ENCODE results near the gene STAB1. TPM values are rescaled to one million over a fixed set of nuclear protein-coding genes. Genes with fewer than 3 reads are reported as not detected.

STAB1 gene
- total RNA-seq, 4 donors from 2014 or later, result 101 to 127 (median 118) TPM

DNA sequence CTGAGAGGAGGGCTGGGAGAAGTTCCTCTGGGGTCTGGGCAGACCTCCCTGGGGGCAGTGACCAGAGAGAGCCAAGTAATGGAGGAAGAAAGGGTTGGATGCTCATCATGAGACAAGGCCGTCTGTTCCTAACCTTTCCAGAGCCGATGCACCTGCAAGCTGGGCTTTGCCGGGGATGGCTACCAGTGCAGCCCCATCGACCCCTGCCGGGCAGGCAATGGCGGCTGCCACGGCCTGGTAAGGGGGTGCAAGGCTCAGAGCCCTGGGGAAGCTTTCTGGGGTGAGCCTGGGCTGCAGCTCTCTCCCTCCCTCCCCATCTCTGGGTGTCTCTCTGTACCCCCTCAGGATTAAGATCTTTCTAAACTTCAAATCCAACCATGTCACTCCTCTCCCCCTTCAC lies 16.4 kb downstream of the STAB1 start:
- Histone ChIP-seq H3K36me3 (peaks cover 0 to 49% (median 17%) of the 10 kb centered on the region in 4 donors), H3K27me3 (no peaks in the 10 kb centered on the region), H3K27ac (replicated peaks in 1 of 4) (no peak overlapping the region), H3K4me1 (peaks cover 0 to 4% (median 0%) of the 10 kb centered on the region in 4 donors), H3K9me3 (no peaks in the 10 kb centered on the region), H3K4me3 (no peak overlapping the region)
- TF ChIP-seq, protein P1, sequence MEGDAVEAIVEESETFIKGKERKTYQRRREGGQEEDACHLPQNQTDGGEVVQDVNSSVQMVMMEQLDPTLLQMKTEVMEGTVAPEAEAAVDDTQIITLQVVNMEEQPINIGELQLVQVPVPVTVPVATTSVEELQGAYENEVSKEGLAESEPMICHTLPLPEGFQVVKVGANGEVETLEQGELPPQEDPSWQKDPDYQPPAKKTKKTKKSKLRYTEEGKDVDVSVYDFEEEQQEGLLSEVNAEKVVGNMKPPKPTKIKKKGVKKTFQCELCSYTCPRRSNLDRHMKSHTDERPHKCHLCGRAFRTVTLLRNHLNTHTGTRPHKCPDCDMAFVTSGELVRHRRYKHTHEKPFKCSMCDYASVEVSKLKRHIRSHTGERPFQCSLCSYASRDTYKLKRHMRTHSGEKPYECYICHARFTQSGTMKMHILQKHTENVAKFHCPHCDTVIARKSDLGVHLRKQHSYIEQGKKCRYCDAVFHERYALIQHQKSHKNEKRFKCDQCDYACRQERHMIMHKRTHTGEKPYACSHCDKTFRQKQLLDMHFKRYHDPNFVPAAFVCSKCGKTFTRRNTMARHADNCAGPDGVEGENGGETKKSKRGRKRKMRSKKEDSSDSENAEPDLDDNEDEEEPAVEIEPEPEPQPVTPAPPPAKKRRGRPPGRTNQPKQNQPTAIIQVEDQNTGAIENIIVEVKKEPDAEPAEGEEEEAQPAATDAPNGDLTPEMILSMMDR (IDR thresholded peaks at IDR 0.05), result no peak
- TF ChIP-seq EP300 (IDR thresholded peaks at IDR 0.05), result no peak
- TF ChIP-seq POLR2AphosphoS5 (IDR thresholded peaks at IDR 0.05), result no peak
- TF ChIP-seq POLR2A (IDR thresholded peaks at IDR 0.05; ENCODE audit: low read depth), result no peak
- intact Hi-C loops (cut with DNase I), result no loop called here
- no peak for DNase-seq (ENCODE audit: extremely low spot score)
- 94% methylated on average over 7 of the region's 7 CpGs for WGBS

DNA sequence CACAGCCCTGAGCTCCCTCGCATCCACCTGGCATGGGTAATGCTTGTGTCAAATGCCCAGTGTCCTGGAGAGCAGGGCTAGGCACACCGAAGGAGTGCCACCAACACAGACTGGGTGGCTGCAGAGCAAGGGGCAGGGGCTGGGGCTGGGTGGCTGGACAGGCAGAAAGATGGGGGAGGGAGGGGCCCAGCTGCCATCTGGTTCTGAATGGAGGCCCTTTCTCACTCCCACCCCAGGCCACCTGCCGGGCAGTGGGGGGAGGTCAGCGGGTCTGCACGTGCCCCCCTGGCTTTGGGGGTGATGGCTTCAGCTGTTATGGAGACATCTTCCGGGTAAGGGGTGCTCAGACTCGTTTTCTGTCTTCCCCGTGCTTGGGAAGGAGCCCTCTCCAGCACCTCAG lies 17.0 kb downstream of the STAB1 start:
- Histone ChIP-seq H3K27me3 (no peaks in the 10 kb centered on the region), H3K27ac (replicated peaks in 1 of 4) (no peak overlapping the region), H3K9me3 (no peaks in the 10 kb centered on the region), H3K4me1 (peaks cover 0 to 4% (median 0%) of the 10 kb centered on the region in 4 donors), H3K4me3 (no peak overlapping the region), H3K36me3 (peaks cover 0 to 51% (median 20%) of the 10 kb centered on the region in 4 donors)
- WGBS, result 67% methylated on average over 7 of the region's 8 CpGs
- no peak for DNase-seq (ENCODE audit: extremely low spot score)
- intact Hi-C loops (cut with DNase I), result no loop called here
- no peak for TF ChIP-seq EP300 (IDR thresholded peaks at IDR 0.05)
- TF ChIP-seq POLR2A (IDR thresholded peaks at IDR 0.05; ENCODE audit: low read depth), result no peak
- no peak for TF ChIP-seq POLR2AphosphoS5 (IDR thresholded peaks at IDR 0.05)
- TF ChIP-seq, protein P1 (IDR thresholded peaks at IDR 0.05), result no peak

DNA sequence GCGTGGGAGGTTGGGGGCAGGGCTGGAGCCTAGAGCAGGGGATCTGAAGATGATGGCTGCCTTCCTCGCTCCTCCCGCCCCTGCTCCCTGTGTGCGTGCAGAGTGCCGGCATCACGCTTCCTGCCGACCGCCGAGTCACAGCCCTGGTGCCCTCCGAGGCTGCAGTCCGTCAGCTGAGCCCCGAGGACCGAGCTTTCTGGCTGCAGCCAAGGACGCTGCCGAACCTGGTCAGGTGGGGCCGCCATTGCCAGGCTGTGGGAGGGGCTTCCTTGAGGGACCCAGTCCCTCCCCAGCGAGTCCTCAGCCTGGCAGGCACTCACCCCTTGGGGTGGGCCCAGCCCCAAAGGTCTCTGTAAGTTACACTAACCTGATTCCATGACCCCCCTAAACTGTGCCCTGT lies 17.6 kb downstream of the STAB1 start:
- H3K9me3 ChIP-seq, result no peaks in the 10 kb centered on the region
- H3K27me3 ChIP-seq, result no peaks in the 10 kb centered on the region
- 40% methylated on average over 1 of the region's 17 CpGs for WGBS
- H3K4me3 ChIP-seq, result no peak overlapping the region
- DNase-seq (ENCODE audit: extremely low spot score), result no peak
- peaks cover 0 to 4% (median 0%) of the 10 kb centered on the region in 4 donors for H3K4me1 ChIP-seq
- peaks cover 0 to 54% (median 21%) of the 10 kb centered on the region in 4 donors for H3K36me3 ChIP-seq
- H3K27ac ChIP-seq (replicated peaks in 1 of 4), result no peak overlapping the region
- intact Hi-C loops (cut with DNase I), result no loop called here
- TF ChIP-seq, protein P1 (IDR thresholded peaks at IDR 0.05), result no peak
- TF ChIP-seq POLR2A (IDR thresholded peaks at IDR 0.05; ENCODE audit: low read depth) (no peak), POLR2AphosphoS5 (IDR thresholded peaks at IDR 0.05) (no peak), EP300 (IDR thresholded peaks at IDR 0.05) (no peak)

DNA sequence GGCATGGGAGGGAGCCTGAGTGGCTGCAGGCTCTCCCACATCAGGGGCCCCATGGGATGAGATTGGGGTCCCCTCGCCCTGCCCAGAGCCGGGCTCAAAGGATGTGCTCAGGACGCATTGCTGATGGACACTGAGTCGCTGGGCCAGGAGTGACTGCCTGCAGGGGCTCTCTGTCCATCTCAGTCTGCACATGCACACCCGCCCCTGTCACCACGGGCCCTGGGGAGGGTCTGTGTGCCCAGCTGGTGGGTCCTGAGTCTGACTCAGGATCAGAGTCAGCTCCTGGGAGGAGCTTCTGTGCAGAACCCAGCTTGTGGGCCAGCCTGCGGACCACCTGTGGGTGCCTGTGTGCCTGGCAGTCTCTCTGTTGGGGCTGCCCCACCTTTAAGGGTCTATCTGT lies 18.1 kb downstream of the STAB1 start:
- Histone ChIP-seq H3K27me3 (no peaks in the 10 kb centered on the region), H3K4me3 (no peak overlapping the region), H3K4me1 (peaks cover 0 to 4% (median 2%) of the 10 kb centered on the region in 4 donors), H3K36me3 (peaks cover 0 to 54% (median 23%) of the 10 kb centered on the region in 4 donors), H3K9me3 (no peaks in the 10 kb centered on the region), H3K27ac (replicated peaks in 1 of 4) (no peak overlapping the region)
- TF ChIP-seq POLR2AphosphoS5 (IDR thresholded peaks at IDR 0.05), result no peak
- TF ChIP-seq, protein P1 (IDR thresholded peaks at IDR 0.05), result no peak
- no peak for TF ChIP-seq EP300 (IDR thresholded peaks at IDR 0.05)
- no peak for TF ChIP-seq POLR2A (IDR thresholded peaks at IDR 0.05; ENCODE audit: low read depth)
- 90% methylated on average over 2 of the region's 7 CpGs for WGBS
- DNase-seq (ENCODE audit: extremely low spot score), result no peak
- intact Hi-C loops (cut with DNase I), result no loop called here

DNA sequence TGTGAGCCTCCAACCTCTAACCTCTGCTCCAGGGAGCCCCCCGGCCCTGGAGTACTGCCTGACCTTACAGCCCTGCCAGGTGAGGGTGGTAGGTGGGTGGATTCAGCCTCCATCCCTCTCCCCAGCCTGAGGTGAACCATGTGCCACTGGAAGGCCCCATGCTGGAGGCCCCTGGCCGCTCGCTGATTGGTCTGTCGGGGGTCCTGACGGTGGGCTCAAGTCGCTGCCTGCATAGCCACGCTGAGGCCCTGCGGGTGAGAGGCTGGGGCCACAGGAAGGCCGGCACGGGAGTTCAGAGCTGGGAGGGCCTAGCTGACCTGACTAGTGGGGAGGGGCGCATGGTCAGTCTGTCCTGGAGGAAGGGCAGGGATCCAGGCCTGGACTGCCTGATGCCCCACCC lies 19.4 kb downstream of the STAB1 start:
- H3K27ac ChIP-seq (replicated peaks in 1 of 4), result no peak overlapping the region
- no peak for DNase-seq (ENCODE audit: extremely low spot score)
- TF ChIP-seq, protein P1 (IDR thresholded peaks at IDR 0.05), result no peak
- no peak for TF ChIP-seq POLR2A (IDR thresholded peaks at IDR 0.05; ENCODE audit: low read depth)
- no peak for TF ChIP-seq POLR2AphosphoS5 (IDR thresholded peaks at IDR 0.05)
- TF ChIP-seq EP300 (IDR thresholded peaks at IDR 0.05), result no peak
- H3K4me3 ChIP-seq, result no peak overlapping the region
- H3K4me1 ChIP-seq, result peaks cover 0 to 12% (median 11%) of the 10 kb centered on the region in 4 donors
- peaks cover 0 to 61% (median 24%) of the 10 kb centered on the region in 4 donors for H3K36me3 ChIP-seq
- H3K9me3 ChIP-seq, result no peaks in the 10 kb centered on the region
- 85% methylated on average over 10 of the region's 11 CpGs for WGBS
- H3K27me3 ChIP-seq, result no peaks in the 10 kb centered on the region
- intact Hi-C loops (cut with DNase I), result no loop called here
